Activated T-helper 2 cell treated with anti-CD3 and anti-CD28 coated beads, Interferon-gamma antibody, Interleukin-2, Interleukin-4, amounts not matched to agents 10 μg/mL and 5 μg/mL and 100 μg/mL, durations not matched to agents 14 hours and 24 hours and 36 hours (primary cell): Measurements from ENCODE around the gene SMOC2. TPM values are rescaled to one million over a fixed set of nuclear protein-coding genes. Genes with fewer than 3 reads are reported as not detected.
"Not testable (repeated sequence)": the region's sequence is repeated elsewhere in the genome, so short reads cannot be mapped to it uniquely, and the experiment has no call there.

Source experiments
- DNase-seq: peaks from one replicate; pipeline ENCODE4 v3.0.0; 2021; ENCODE audit warnings: low spot score
- H3K27ac Mint-ChIP-seq: one replicate; pipeline ENCODE4 v1.8.0; 2021; ENCODE audit warnings: mixed read lengths
- H3K27me3 Mint-ChIP-seq: one replicate; pipeline ENCODE4 v1.8.0; 2021; ENCODE audit warnings: low read depth, mixed read lengths
- H3K36me3 Mint-ChIP-seq: one replicate; pipeline ENCODE4 v1.8.0; 2021; ENCODE audit warnings: low read depth, mixed read lengths
- H3K4me1 Mint-ChIP-seq: one replicate; pipeline ENCODE4 v1.8.0; 2021; ENCODE audit warnings: low read depth, mixed read lengths
- H3K4me3 Mint-ChIP-seq: one replicate; pipeline ENCODE4 v1.8.0; 2021; ENCODE audit warnings: low read depth, mild to moderate bottlenecking, moderate library complexity, mixed read lengths
- H3K9me3 Mint-ChIP-seq: one replicate; pipeline ENCODE4 v1.8.0; 2021; ENCODE audit warnings: mixed read lengths
- intact Hi-C: fragments of 100-400 bp; cut with micrococcal nuclease; formaldehyde crosslinking; loops from one replicate; pipeline ENCODE4 v1.15.1; 2023
- total RNA-seq: library from RNA; stranded (reverse); gene quantifications from 2 replicates; pipeline ENCODE4 v1.2.3, GENCODE V29; 2022

Gene SMOC2
- total RNA-seq, 1 donor from 2014 or later, result not detected

DNA sequence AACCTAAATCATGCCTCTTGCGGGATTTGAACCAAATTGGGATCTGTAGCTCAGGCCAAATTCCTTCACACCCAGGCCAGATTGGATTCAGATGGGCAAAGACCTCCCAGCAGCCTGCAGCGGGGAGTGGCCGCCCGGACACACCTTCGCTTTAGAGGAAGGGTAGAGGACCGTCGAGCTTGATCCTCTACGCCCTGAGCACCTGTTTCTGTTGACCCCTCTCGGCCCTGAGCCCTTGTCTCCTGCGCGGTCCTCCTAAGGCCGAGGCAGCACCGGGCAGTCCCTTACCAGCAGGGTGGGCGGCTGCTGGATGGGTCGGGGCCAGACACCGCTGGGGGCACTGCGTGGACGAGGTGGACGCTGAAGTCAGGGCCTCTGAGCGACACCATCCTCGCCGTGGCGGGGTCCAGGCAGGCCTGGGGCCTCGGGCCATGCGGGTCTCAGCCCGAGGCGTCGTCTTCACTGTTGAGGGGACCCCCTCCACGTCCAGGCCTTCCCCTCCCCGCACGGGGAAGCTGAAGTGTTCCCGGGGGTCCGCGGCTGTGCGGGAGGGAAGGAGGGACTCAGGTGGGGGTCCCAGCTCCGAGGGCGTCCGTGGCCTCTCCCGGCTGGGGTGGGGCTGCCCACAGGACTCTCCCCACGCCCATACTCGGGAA is 114.8 kb downstream of the SMOC2 start:
- H3K27me3 Mint-ChIP-seq, result no peaks in the 10 kb centered on the region
- H3K9me3 Mint-ChIP-seq, result peaks cover 2% of the 10 kb centered on the region
- intact Hi-C loops, result no loop called here
- H3K4me1 Mint-ChIP-seq, result no peaks in the 10 kb centered on the region
- no peak for DNase-seq
- H3K36me3 Mint-ChIP-seq, result no peaks in the 10 kb centered on the region
- no peak overlapping the region for H3K27ac Mint-ChIP-seq
- H3K4me3 Mint-ChIP-seq, result no peak overlapping the region

DNA sequence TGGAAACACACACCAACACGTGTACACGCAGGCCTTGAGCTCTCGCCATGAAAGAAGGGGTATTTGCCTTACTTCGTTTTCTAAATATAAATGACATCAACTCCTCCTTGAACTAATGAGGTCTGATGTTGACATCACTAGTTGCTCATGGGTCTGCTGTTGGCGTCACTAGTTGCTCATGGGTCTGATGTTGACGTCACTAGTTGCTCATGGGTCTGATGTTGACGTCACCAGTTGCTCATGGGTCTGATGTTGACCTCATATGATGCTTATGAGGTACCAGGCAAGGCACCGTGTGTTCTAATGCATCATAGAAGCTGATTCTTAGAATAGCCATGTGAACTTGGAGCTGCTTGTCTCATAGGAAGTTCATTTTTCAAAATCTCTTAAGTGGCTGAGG is 116.5 kb downstream of the SMOC2 start:
- intact Hi-C loops, result no loop called here
- Mint-ChIP-seq H3K4me1 (no peaks in the 10 kb centered on the region), H3K4me3 (no peak overlapping the region), H3K36me3 (no peaks in the 10 kb centered on the region), H3K27me3 (no peaks in the 10 kb centered on the region), H3K27ac (no peak overlapping the region), H3K9me3 (peaks cover 2% of the 10 kb centered on the region)
- DNase-seq, result no peak

DNA sequence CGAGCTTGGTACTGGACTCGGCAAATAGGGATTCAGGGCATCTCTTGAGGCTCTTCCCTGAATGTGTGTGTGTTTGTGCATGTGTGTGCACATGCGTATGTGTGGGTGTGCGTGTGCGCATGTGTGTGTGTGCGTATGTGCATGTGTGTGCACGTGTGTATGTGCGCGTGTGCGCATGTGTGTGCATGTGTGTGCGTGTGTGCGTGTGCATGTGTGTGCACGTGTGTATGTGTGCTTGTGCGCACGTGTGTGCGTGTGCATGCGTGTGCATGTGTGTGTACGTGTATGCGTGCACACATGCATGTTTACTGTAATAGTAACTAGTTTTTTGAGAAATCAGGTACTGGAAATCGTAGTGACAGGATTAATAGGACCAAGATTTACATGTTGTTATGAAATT is 117.7 kb downstream of the SMOC2 start:
- intact Hi-C loops, result no loop called here
- Mint-ChIP-seq H3K27me3 (no peaks in the 10 kb centered on the region), H3K36me3 (no peaks in the 10 kb centered on the region), H3K4me3 (no peak overlapping the region), H3K4me1 (no peaks in the 10 kb centered on the region), H3K27ac (no peak overlapping the region), H3K9me3 (peaks cover 2% of the 10 kb centered on the region)
- no peak for DNase-seq

GRCh38 chr6:168559574-168560098 is 118.7 kb downstream of the SMOC2 start:
- Mint-ChIP-seq H3K27ac (no peak overlapping the region), H3K4me1 (no peaks in the 10 kb centered on the region), H3K27me3 (no peaks in the 10 kb centered on the region), H3K36me3 (no peaks in the 10 kb centered on the region), H3K9me3 (peaks cover 2% of the 10 kb centered on the region), H3K4me3 (no peak overlapping the region)
- intact Hi-C loops, result no loop called here
- DNase-seq, result no peak

- intact Hi-C loops, result no loop called here
- no peak for DNase-seq
- Mint-ChIP-seq H3K27ac (no peak overlapping the region), H3K4me3 (no peak overlapping the region), H3K36me3 (no peaks in the 10 kb centered on the region), H3K4me1 (no peaks in the 10 kb centered on the region), H3K9me3 (peaks cover 2% of the 10 kb centered on the region), H3K27me3 (no peaks in the 10 kb centered on the region)
Measured at GRCh38 chr6:168560126-168560525, 119.1 kb downstream of the SMOC2 start.

DNA sequence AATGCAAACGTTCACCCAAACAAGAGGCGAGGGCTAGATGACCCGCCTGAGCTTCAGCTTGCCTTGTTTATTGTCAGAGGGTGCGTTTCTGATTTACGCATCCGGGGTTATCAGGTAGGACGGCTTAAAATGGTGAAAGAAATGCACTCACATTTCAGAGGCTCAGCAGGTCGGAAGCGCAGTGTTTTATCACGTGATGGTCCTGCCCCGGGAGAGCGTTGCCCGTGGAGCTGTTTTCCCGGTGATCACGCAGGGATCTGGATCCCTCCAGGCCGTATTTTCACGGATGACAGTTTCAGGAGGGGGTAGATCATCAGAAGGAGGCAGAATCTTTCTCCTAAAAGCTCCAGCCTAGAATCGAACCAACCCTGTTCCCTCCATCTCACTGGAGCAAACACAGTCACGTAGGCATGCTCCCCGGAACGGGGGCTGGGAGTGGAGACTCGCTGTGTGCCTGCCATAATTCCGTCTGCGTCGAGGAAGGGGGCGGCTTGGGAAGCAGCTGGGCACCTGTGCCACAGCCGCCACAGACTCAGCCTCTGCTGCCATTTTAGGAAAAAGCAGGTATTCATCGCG is 121.7 kb downstream of the SMOC2 start:
- no peak overlapping the region for H3K27ac Mint-ChIP-seq
- no peak for DNase-seq
- H3K36me3 Mint-ChIP-seq, result no peaks in the 10 kb centered on the region
- H3K27me3 Mint-ChIP-seq, result no peaks in the 10 kb centered on the region
- intact Hi-C loops, result no loop called here
- no peak overlapping the region for H3K4me3 Mint-ChIP-seq
- H3K4me1 Mint-ChIP-seq, result no peaks in the 10 kb centered on the region
- H3K9me3 Mint-ChIP-seq, result peaks cover 2% of the 10 kb centered on the region

- Mint-ChIP-seq H3K4me3 (no peak overlapping the region), H3K27ac (no peak overlapping the region), H3K27me3 (no peaks in the 10 kb centered on the region), H3K9me3 (peaks cover 2% of the 10 kb centered on the region), H3K4me1 (no peaks in the 10 kb centered on the region), H3K36me3 (no peaks in the 10 kb centered on the region)
- intact Hi-C loops, result no loop called here
- no peak for DNase-seq
Measured at GRCh38 chr6:168563656-168564055, 122.7 kb downstream of the SMOC2 start.

GRCh38 chr6:168565112-168565511 is 124.1 kb downstream of the SMOC2 start:
- Mint-ChIP-seq H3K4me1 (no peaks in the 10 kb centered on the region), H3K9me3 (peaks cover under 1% of the 10 kb centered on the region), H3K27me3 (no peaks in the 10 kb centered on the region), H3K4me3 (no peak overlapping the region), H3K27ac (no peak overlapping the region), H3K36me3 (no peaks in the 10 kb centered on the region)
- intact Hi-C loops, result no loop called here
- no peak for DNase-seq

- Mint-ChIP-seq H3K27ac (no peak overlapping the region), H3K4me3 (no peak overlapping the region), H3K36me3 (no peaks in the 10 kb centered on the region), H3K27me3 (no peaks in the 10 kb centered on the region), H3K9me3 (no peaks in the 10 kb centered on the region), H3K4me1 (no peaks in the 10 kb centered on the region)
- intact Hi-C loops, result no loop called here
- DNase-seq, result no peak
Measured at GRCh38 chr6:168570211-168570610, 129.2 kb downstream of the SMOC2 start.

DNA sequence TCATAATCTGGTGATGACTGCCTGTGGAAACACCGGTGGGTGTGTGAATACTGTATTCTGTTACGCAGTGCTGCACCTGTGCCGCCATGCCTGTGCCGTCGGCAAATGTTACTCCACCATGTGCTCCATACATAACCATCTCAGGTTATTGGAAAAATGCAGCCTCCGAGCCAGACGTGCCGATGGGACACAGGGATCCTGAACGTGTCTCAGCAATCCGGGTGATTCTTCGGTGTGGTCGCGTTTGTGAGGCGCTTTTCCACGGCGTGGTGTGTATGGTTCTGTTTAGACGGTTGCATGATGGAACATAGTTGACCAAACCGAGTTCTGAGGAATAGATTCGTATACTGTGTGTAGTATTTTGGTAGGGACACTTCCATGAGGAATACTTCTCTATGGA is 130.3 kb downstream of the SMOC2 start:
- H3K4me3 Mint-ChIP-seq, result no peak overlapping the region
- no peaks in the 10 kb centered on the region for H3K9me3 Mint-ChIP-seq
- no peak for DNase-seq
- no peaks in the 10 kb centered on the region for H3K36me3 Mint-ChIP-seq
- intact Hi-C loops, result no loop called here
- H3K27me3 Mint-ChIP-seq, result no peaks in the 10 kb centered on the region
- H3K27ac Mint-ChIP-seq, result no peak overlapping the region
- no peaks in the 10 kb centered on the region for H3K4me1 Mint-ChIP-seq

GRCh38 chr6:168573276-168573835 is 132.4 kb downstream of the SMOC2 start:
- H3K27ac Mint-ChIP-seq, H3K27me3 Mint-ChIP-seq, intact Hi-C loops, DNase-seq, H3K36me3 Mint-ChIP-seq, H3K4me3 Mint-ChIP-seq, H3K9me3 Mint-ChIP-seq, H3K4me1 Mint-ChIP-seq: not testable (repeated sequence)

- DNase-seq, result no peak
- intact Hi-C loops, result no loop called here
- Mint-ChIP-seq H3K4me1 (no peaks in the 10 kb centered on the region), H3K9me3 (no peaks in the 10 kb centered on the region), H3K27ac (no peak overlapping the region), H3K27me3 (no peaks in the 10 kb centered on the region), H3K36me3 (no peaks in the 10 kb centered on the region), H3K4me3 (no peak overlapping the region)
Measured at GRCh38 chr6:168574075-168574698, 133.2 kb downstream of the SMOC2 start.

DNA sequence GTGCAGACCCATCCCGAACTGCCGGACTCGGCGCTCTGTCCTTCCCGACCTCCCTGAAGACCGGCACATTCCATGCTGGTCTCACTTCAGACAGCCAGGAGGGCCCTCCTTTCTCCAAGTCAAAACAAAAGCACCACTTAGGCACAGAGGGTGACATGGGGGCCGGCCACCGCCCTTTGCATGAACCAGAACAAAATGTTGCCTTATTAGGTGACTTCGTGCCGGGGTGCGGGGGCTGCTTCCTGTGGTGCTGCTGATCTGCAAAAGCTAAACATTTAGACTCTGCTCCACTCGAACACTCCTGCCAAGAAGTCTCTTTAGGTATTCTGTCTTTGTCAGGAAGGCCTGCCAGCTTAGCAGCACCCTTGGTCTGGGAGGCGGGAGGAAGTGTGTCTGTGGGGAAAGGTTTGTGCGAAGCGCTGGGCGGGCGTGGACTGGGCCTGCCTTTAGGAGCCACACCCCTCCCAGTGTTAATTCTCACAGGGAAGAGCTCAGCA is 133.8 kb downstream of the SMOC2 start:
- Mint-ChIP-seq H3K27ac (no peak overlapping the region), H3K9me3 (no peaks in the 10 kb centered on the region), H3K27me3 (no peaks in the 10 kb centered on the region), H3K4me3 (no peak overlapping the region), H3K36me3 (no peaks in the 10 kb centered on the region), H3K4me1 (no peaks in the 10 kb centered on the region)
- intact Hi-C loops, result no loop called here
- no peak for DNase-seq
